Frontal cortex (tissue), 4 donors: ENCODE measurements around the gene PRCP. TPM values are rescaled to one million over a fixed set of nuclear protein-coding genes. Genes with fewer than 3 reads are reported as not detected.
A peak's percentile ranks its signal among the peaks of the same experiment; 100 is the strongest.
"Not testable (repeated sequence)": the region's sequence is repeated elsewhere in the genome, so short reads cannot be mapped to it uniquely, and the experiment has no call there.

ENCODE experiments used
- DNase-seq, 2 donors: peaks; one replicate each; pipeline ENCODE4 v3.0.0; 2012; ENCODE audit warnings: low spot score in 2 of 2
- FAIRE-seq: peaks from 2 replicates; lab custom pipeline; 2012; peaks lifted over from hg19 to GRCh38; lab: Jason Lieb, UNC
- total RNA-seq: library from RNA; depleted of rRNA; stranded (reverse); fragments of >200 nt; gene quantifications from one replicate; pipeline ENCODE4 v1.2.3, GENCODE V29; 2014
- donor health status: control.
- donor health status: control.
- donor health status: control.

Gene PRCP
- 28.1 TPM for total RNA-seq

GRCh38 chr11:82900277-82901164 is at the start of gene PRCP:
TSS of gene PRCP (minus strand) at chr11:82900430. CDS start at chr11:82900402, 28 bp downstream.
- DNase-seq = peak; percentile 52 to 84
- FAIRE-seq = no peak

GRCh38 chr11:82949352-82949751 is 49.1 kb upstream of the PRCP start:
- DNase-seq (no peak), FAIRE-seq (no peak)

DNA sequence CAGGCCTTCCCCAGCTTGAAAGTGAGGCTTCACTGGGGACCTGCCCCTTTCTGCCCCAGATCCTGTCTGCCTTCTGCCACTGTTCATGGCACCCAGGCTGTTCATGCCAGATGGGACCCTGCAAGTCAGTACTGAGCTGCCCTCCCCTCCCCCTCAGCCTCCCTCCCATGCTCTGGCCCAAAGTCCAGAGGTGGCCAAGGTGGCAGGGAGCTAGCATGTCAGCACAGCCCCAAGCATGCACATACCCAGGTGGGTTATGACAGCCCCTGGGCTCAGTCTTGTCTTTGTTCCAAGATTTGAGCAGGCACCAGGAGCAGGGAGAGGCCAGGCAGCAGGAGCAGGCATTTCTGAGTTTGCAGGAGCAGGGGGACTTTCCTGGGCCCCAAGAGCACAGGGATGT is 45.5 kb upstream of the PRCP start:
- DNase-seq (no peak), FAIRE-seq (no peak)

DNA sequence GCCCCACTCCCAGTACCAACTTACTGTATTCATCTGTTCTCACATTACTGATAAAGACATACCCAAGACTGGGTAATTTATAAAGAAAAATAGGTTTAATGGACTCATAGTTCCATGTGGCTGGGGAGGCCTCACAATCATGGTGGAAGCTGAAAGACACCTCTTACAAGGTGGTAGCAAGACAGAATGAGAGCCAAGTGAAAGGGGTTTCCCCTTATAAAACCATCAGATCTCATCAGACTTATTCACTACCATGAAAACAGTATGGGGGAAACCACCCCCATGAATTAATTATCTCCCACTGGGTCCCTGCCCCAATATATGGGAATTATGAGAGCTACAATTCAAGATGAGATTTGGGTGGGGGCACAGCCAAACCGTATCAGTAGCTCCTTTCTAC is 44.8 kb upstream of the PRCP start:
- not testable (repeated sequence) for FAIRE-seq, DNase-seq

DNA sequence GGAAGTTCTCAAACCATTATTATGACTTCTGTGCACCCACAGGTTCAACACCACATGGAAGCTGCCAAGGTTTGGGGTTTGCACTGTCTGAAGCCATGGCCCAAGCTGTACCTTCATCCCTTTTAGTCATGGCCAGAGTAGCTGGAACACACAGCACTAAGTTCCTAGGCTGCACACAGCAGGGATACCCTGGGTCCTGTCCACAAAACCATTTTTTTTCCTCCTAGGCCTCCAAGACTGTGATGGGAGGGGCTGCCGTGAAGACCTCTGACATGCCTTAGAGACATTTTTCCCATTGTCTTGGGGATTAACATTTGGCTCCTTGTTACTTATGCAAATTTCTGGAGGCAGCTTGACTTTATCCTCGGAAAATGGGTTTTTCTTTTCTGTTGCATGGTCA is 44.0 kb upstream of the PRCP start:
- no peak for DNase-seq
- no peak for FAIRE-seq

- not testable (repeated sequence) for FAIRE-seq, DNase-seq
Measured at GRCh38 chr11:82943430-82943829, 43.2 kb upstream of the PRCP start.

GRCh38 chr11:82942376-82942775 is 42.1 kb upstream of the PRCP start:
- DNase-seq (no peak), FAIRE-seq (no peak)

- FAIRE-seq = no peak
- no peak for DNase-seq
Measured at GRCh38 chr11:82939456-82939855, 39.2 kb upstream of the PRCP start.

- FAIRE-seq = no peak
Measured at GRCh38 chr11:82937554-82937953, 37.3 kb upstream of the PRCP start.

GRCh38 chr11:82936261-82936660 is 36.0 kb upstream of the PRCP start:
- FAIRE-seq = no peak
- DNase-seq = no peak

More at GRCh38 chr11:82937554-82937953, 37.3 kb upstream of the PRCP start:
- DNase-seq = no peak

DNA sequence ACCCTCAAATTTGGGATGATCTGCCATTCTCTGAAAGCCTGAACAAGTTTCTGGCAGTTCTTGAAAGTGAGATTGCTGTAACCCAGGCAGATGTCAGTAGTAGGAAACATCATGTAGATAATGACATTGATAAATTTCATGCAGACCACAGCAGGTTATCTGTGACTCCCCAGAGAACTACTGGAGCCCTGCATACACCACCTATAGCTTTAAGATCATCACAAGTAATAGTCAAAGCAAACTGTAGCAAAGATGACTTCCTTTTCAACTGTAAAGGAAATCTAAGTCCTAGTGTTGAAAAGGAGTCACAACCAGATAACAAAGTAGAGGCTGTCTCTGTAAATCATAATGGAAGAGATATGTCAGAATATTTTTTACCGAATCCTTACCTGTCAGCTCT is 32.3 kb upstream of the PRCP start:
- DNase-seq = no peak
- no peak for FAIRE-seq

- DNase-seq (no peak), FAIRE-seq (no peak)
Measured at GRCh38 chr11:82930734-82931133, 30.5 kb upstream of the PRCP start.

GRCh38 chr11:82930229-82930628 is 30.0 kb upstream of the PRCP start:
- no peak for FAIRE-seq
- DNase-seq = no peak

- DNase-seq (no peak), FAIRE-seq (no peak)
Measured at GRCh38 chr11:82929121-82929520, 28.9 kb upstream of the PRCP start.

DNA sequence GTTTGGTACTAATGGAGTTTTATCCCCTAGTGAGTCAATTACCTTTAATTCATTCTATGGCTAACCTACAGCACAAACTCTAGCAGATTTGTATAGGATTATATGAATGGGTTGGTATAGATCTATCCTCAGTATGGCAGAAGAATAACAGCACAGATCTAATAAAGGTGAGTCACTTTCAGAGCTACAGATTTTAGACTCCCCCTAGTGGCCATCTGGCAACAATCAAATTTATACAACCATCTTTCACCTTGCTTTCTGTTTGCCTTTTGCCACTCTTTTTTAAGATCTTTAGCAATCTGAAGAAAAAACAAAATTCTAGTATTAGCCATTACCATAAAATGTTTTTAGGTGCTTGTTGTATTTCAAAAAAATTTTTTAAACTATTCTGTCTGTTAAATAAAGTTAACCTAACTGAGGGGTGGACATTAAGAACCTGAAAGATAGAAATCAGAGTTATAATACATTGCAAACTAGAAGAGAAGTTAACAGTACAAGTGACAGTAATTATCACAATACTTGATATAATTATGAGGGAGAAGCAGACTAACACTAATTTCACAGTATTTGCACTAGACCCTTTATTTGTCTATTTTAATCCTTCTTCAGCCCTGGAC is 27.1 kb upstream of the PRCP start:
- FAIRE-seq = peak; percentile 84
- peak; percentile 13 to 45 for DNase-seq

DNA sequence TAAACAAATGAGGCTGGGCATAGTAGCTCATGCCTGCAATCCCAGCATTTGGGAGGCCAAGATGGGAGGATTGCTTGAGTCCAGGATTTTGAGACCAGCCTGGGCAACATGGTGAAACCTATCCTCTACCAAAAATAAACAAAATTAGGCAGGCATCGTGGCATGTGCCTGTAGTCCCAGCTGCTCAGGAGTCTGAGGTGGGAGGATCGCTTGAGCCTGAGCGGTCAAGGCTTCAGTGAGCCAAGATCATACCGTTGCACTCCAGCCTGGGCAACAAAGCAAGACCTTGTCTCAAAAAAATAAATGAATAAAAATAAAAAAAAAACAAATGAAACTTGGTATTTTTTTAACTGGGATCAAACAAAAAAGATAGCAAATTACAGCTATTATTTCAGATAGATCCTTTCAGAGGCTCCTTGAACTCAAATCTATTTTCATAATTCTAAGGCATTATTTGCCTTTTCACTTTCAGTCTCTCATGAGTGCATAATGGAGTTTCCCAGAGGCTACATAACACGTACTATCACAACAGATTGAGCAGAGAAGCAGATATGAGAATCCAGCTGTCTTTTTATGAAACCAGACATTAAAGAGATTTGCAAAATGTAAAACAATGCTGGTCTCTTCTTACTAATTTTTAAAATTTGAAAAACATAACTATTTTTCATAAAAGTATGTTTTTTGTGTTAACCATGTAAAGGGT is 24.4 kb upstream of the PRCP start:
- DNase-seq (no peak), FAIRE-seq (no peak)

DNA sequence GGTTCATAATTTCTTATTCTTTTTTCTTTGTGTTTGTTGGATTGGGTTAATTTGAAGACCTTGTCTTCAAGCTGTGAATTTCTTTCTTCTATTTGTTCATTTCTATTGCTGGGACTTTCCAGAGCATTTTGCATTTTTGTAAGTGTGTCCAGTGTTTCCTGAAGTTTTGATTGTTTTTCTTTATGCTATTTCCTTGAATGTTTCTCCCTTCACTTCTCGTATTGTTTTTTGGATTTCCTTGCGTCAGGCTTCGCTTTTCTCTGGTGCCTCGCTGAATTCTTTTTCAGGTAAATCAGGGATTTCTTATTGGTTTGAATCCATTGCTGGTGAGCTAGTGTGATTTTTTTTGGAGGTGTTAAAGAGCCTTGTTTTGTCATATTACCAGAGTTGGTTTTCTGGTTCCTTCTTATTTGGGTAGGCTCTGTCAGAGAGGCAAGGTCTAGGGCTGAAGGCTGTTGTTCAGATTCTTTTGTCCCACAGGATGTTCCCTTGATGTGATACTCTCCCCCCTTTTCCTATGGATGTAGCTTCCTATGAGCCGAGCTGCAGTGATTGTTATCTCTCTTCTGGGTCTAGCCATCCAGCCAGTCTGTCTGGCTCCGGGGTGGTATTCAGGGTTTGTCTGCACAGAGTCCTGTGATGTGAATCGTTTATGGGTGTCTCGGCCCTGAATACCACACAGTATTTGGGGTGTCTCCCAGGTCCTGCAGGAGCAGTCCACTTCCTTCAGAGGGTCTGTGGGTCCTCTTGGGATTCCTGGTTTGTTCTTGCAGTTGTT is 22.4 kb upstream of the PRCP start:
- FAIRE-seq, DNase-seq: not testable (repeated sequence)

- not testable (repeated sequence) for FAIRE-seq, DNase-seq
Measured at GRCh38 chr11:82920227-82920626, 20.0 kb upstream of the PRCP start.

- DNase-seq, FAIRE-seq: not testable (repeated sequence)
Measured at GRCh38 chr11:82919786-82920185, 19.6 kb upstream of the PRCP start.
